MM.1S (cell line): Measurements from ENCODE around the gene SLC2A5.

Experiments
- CTCF ChIP-seq: fragments of 300-600 bp; sonication (generic); IDR thresholded peaks from 2 replicates; pipeline ENCODE4 v1.5.1; 2016; ENCODE audit warnings: antibody characterized with exemption, low read length, mixed read lengths
- EZH2 ChIP-seq: fragments of 300-600 bp; sonication (generic); optimal IDR thresholded peaks from 2 replicates; pipeline ENCODE3; 2017; ENCODE audit warnings: low read depth, mild to moderate bottlenecking, antibody characterized with exemption, low read length, mixed read lengths
- EZH2phosphoT487 ChIP-seq: fragments of 300-600 bp; sonication (generic); IDR thresholded peaks from 2 replicates; pipeline ENCODE4 v1.6.1; 2018; ENCODE audit warnings: antibody characterized with exemption, low read length

- TF ChIP-seq CTCF = no peak
- no peak for TF ChIP-seq EZH2
- TF ChIP-seq EZH2phosphoT487 = no peak
Measured at GRCh38 chr1:9028921-9029705, 40.3 kb downstream of the SLC2A5 start.
